Thyroid gland (tissue), 4 donors: Measurements from ENCODE around the gene EFCAB6. TPM values are rescaled to one million over a fixed set of nuclear protein-coding genes. Genes with fewer than 3 reads are reported as not detected.

Experiments
- DNase-seq, 2 donors: peaks; one replicate each; pipeline ENCODE4 v3.0.0-alpha.2; 2019
- H3K27ac ChIP-seq, 3 donors: fragments of 200-600 bp; sonication (generic); 1 replicate in 2 of 3; 2 replicates in 1 of 3; pipeline ENCODE4 v1.5.1; 2016 to 2019; ENCODE audit warnings: mild to moderate bottlenecking in 1 of 3, moderate library complexity in 1 of 3
- H3K27me3 ChIP-seq: fragments of 200-600 bp; sonication (generic); one replicate; pipeline ENCODE4 v1.5.1; 2019
- H3K36me3 ChIP-seq, 2 donors: fragments of 200-600 bp; sonication (generic); one replicate each; pipeline ENCODE4 v1.5.1; 2016 to 2019
- H3K4me1 ChIP-seq, 2 donors: fragments of 200-600 bp; sonication (generic); one replicate each; pipeline ENCODE4 v1.5.1; 2017 to 2019
- H3K4me3 ChIP-seq, 3 donors: fragments of 200-600 bp; sonication (generic); replicated peaks in 1 of 3; 1 replicate in 2 of 3; 2 replicates in 1 of 3; pipeline ENCODE4 v1.5.1; 2016; ENCODE audit warnings: mild to moderate bottlenecking in 1 of 3
- H3K9me3 ChIP-seq: fragments of 200-600 bp; sonication (generic); one replicate; pipeline ENCODE4 v1.5.1; 2017
- CTCF ChIP-seq, 6 experiments: fragments of 200-600 bp in 3 of 6; fragments of 450-650 bp in 3 of 6; sonication (generic) in 3 of 6; IDR thresholded peaks; one replicate each; pipeline ENCODE4 v1.5.1; 2016 to 2019; ENCODE audit warnings: antibody characterized with exemption in 6 of 6, mild to moderate bottlenecking in 2 of 6, inconsistent platforms in 1 of 6, moderate library complexity in 1 of 6
- POLR2A ChIP-seq, 2 donors: fragments of 450-650 bp; IDR thresholded peaks; one replicate each; pipeline ENCODE4 v1.6.1; 2017; ENCODE audit warnings: antibody characterized with exemption in 2 of 2, mild to moderate bottlenecking in 2 of 2, moderate library complexity in 1 of 2
- WGBS, 2 donors: methylation state at CpG; one replicate each; pipeline ENCODE4 v1.1.5; 2017; 5-methylcytosine and 5-hydroxymethylcytosine counted together
- intact Hi-C: fragments of 100-400 bp; cut with DNase I; formaldehyde crosslinking; loops from one replicate; pipeline ENCODE4 v1.15.1; 2023
- total RNA-seq, 4 donors: library from RNA; depleted of rRNA; stranded (reverse); fragments of >200 nt; gene quantifications; one replicate each; pipeline ENCODE4 v1.2.3, GENCODE V29; 2016

EFCAB6 gene
- total RNA-seq, 4 donors from 2014 or later = 10.9 to 26.1 (median 14.1) TPM

- no peak overlapping the region for H3K27ac ChIP-seq
- intact Hi-C loops = no loop called here
- WGBS, 2 donors = 81 to 88% methylated on average over 9 of the region's 14 CpGs
- no peak overlapping the region for H3K4me3 ChIP-seq
- H3K4me1 ChIP-seq = no peaks in the 10 kb centered on the region
- no peaks in the 10 kb centered on the region for H3K9me3 ChIP-seq
- no peaks in the 10 kb centered on the region for H3K27me3 ChIP-seq
- no peak for DNase-seq
- no peak for TF ChIP-seq CTCF (IDR thresholded peaks at IDR 0.05)
- no peak for TF ChIP-seq POLR2A (IDR thresholded peaks at IDR 0.05)
- no peaks in the 10 kb centered on the region for H3K36me3 ChIP-seq
Measured at GRCh38 chr22:43847376-43848289, 35.5 kb upstream of the EFCAB6 start.

- Histone ChIP-seq H3K27me3 (no peaks in the 10 kb centered on the region), H3K27ac (no peak overlapping the region), H3K9me3 (no peaks in the 10 kb centered on the region), H3K4me3 (no peak overlapping the region), H3K36me3 (no peaks in the 10 kb centered on the region), H3K4me1 (no peaks in the 10 kb centered on the region)
- DNase-seq = no peak
- WGBS, 2 donors = 72 to 80% methylated on average over 11 of the region's 11 CpGs
- TF ChIP-seq POLR2A (IDR thresholded peaks at IDR 0.05) (no peak), CTCF (IDR thresholded peaks at IDR 0.05) (no peak)
- intact Hi-C loops = no loop called here
Measured at GRCh38 chr22:43846966-43847365, 34.9 kb upstream of the EFCAB6 start.

GRCh38 chr22:43845981-43846380 lies 33.9 kb upstream of the EFCAB6 start:
- WGBS, 2 donors = 72 to 85% methylated on average over 11 of the region's 11 CpGs
- no peaks in the 10 kb centered on the region for H3K36me3 ChIP-seq
- H3K4me3 ChIP-seq = no peak overlapping the region
- no peaks in the 10 kb centered on the region for H3K9me3 ChIP-seq
- intact Hi-C loops = no loop called here
- DNase-seq = no peak
- no peaks in the 10 kb centered on the region for H3K27me3 ChIP-seq
- H3K27ac ChIP-seq = no peak overlapping the region
- H3K4me1 ChIP-seq = no peaks in the 10 kb centered on the region
- no peak for TF ChIP-seq POLR2A (IDR thresholded peaks at IDR 0.05)
- no peak for TF ChIP-seq CTCF (IDR thresholded peaks at IDR 0.05)

GRCh38 chr22:43844560-43845545 lies 32.7 kb upstream of the EFCAB6 start:
- TF ChIP-seq CTCF (IDR thresholded peaks at IDR 0.05) = no peak
- no peak for TF ChIP-seq POLR2A (IDR thresholded peaks at IDR 0.05)
- no peaks in the 10 kb centered on the region for H3K9me3 ChIP-seq
- WGBS, 2 donors = 79 to 89% methylated on average over 21 to 26 of the region's 31 CpGs
- no peaks in the 10 kb centered on the region for H3K27me3 ChIP-seq
- no peaks in the 10 kb centered on the region for H3K36me3 ChIP-seq
- H3K4me1 ChIP-seq = no peaks in the 10 kb centered on the region
- no peak overlapping the region for H3K27ac ChIP-seq
- no peak overlapping the region for H3K4me3 ChIP-seq
- intact Hi-C loops = no loop called here
- no peak for DNase-seq
